C4-2B (cell line): Measurements from ENCODE around the gene GPR139.

Experiments used
- ZFX ChIP-seq: fragments of 450-650 bp; IDR thresholded peaks from 2 replicates; pipeline ENCODE4 v1.6.1; 2017
- TF ChIP-seq, protein P1 (sequence below): fragments of 450-650 bp; conservative IDR thresholded peaks from 2 replicates; pipeline ENCODE4 v1.5.1; 2017; ENCODE audit warnings: mild to moderate bottlenecking

DNA sequence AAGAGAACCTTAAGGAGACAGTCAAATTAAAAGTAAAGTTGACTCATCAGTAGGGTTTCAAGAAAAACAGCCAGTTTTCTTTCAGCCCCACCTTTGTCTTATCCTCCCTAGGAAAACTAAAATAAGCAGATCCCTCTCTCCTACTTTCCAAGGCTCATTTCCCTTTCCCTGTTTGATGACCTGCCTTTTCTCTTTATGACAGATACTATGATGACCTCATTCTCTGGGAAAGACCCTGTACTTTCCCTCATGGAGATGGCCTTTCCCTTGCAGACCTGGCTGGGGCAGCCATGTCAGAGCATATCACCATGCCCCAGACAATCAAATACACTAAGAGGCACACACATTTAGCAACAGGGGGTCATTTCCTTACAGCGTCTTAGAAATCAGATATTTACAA is 53.6 kb downstream of the GPR139 start:
- TF ChIP-seq, protein P1, sequence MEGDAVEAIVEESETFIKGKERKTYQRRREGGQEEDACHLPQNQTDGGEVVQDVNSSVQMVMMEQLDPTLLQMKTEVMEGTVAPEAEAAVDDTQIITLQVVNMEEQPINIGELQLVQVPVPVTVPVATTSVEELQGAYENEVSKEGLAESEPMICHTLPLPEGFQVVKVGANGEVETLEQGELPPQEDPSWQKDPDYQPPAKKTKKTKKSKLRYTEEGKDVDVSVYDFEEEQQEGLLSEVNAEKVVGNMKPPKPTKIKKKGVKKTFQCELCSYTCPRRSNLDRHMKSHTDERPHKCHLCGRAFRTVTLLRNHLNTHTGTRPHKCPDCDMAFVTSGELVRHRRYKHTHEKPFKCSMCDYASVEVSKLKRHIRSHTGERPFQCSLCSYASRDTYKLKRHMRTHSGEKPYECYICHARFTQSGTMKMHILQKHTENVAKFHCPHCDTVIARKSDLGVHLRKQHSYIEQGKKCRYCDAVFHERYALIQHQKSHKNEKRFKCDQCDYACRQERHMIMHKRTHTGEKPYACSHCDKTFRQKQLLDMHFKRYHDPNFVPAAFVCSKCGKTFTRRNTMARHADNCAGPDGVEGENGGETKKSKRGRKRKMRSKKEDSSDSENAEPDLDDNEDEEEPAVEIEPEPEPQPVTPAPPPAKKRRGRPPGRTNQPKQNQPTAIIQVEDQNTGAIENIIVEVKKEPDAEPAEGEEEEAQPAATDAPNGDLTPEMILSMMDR: no peak
- no peak for TF ChIP-seq ZFX
